Measurements from ENCODE around the gene UTS2B.

The UTS2B gene

GRCh38 chr3:191348098-191348497, 17.8 kb upstream of the UTS2B start:
- H3K9me3 ChIP-seq: no peaks in the 10 kb centered on the region
- DNase-seq: no peak
- H3K4me3 ChIP-seq (ENCODE audit: low read depth, low read length): no peak overlapping the region
- H3K4me1 ChIP-seq: no peaks in the 10 kb centered on the region
- H3K27me3 ChIP-seq: no peaks in the 10 kb centered on the region
- no peaks in the 10 kb centered on the region for H3K36me3 ChIP-seq
- TF ChIP-seq CTCF (IDR thresholded peaks at IDR 0.05; ENCODE audit: low read depth, low read length): no peak

- Histone ChIP-seq H3K9me3 (no peaks in the 10 kb centered on the region), H3K36me3 (no peaks in the 10 kb centered on the region), H3K4me3 (ENCODE audit: low read depth, low read length) (no peak overlapping the region), H3K27me3 (no peaks in the 10 kb centered on the region), H3K4me1 (no peaks in the 10 kb centered on the region)
- DNase-seq: no peak
- TF ChIP-seq CTCF (IDR thresholded peaks at IDR 0.05; ENCODE audit: low read depth, low read length): no peak
Observed at GRCh38 chr3:191347228-191347627, 16.9 kb upstream of the UTS2B start.

- Histone ChIP-seq H3K4me1 (no peaks in the 10 kb centered on the region), H3K27me3 (no peaks in the 10 kb centered on the region), H3K4me3 (ENCODE audit: low read depth, low read length) (no peak overlapping the region), H3K9me3 (no peaks in the 10 kb centered on the region), H3K36me3 (no peaks in the 10 kb centered on the region)
- no peak for TF ChIP-seq CTCF (IDR thresholded peaks at IDR 0.05; ENCODE audit: low read depth, low read length)
- no peak for DNase-seq
Observed at GRCh38 chr3:191345334-191345733, 15.0 kb upstream of the UTS2B start.

GRCh38 chr3:191343913-191344312, 13.6 kb upstream of the UTS2B start:
- no peak for DNase-seq
- Histone ChIP-seq H3K4me1 (no peaks in the 10 kb centered on the region), H3K36me3 (no peaks in the 10 kb centered on the region), H3K9me3 (no peaks in the 10 kb centered on the region), H3K27me3 (no peaks in the 10 kb centered on the region), H3K4me3 (ENCODE audit: low read depth, low read length) (no peak overlapping the region)
- TF ChIP-seq CTCF (IDR thresholded peaks at IDR 0.05; ENCODE audit: low read depth, low read length): no peak

GRCh38 chr3:191343115-191343514, 12.8 kb upstream of the UTS2B start:
- H3K4me1 ChIP-seq: no peaks in the 10 kb centered on the region
- no peak overlapping the region for H3K4me3 ChIP-seq (ENCODE audit: low read depth, low read length)
- H3K27me3 ChIP-seq: no peaks in the 10 kb centered on the region
- no peaks in the 10 kb centered on the region for H3K36me3 ChIP-seq
- DNase-seq: no peak
- no peaks in the 10 kb centered on the region for H3K9me3 ChIP-seq
- no peak for TF ChIP-seq CTCF (IDR thresholded peaks at IDR 0.05; ENCODE audit: low read depth, low read length)

GRCh38 chr3:191342411-191342810, 12.1 kb upstream of the UTS2B start:
- Histone ChIP-seq H3K4me3 (ENCODE audit: low read depth, low read length) (no peak overlapping the region), H3K36me3 (no peaks in the 10 kb centered on the region), H3K9me3 (no peaks in the 10 kb centered on the region), H3K4me1 (no peaks in the 10 kb centered on the region), H3K27me3 (no peaks in the 10 kb centered on the region)
- TF ChIP-seq CTCF (IDR thresholded peaks at IDR 0.05; ENCODE audit: low read depth, low read length): no peak
- no peak for DNase-seq
